Measurements from ENCODE around the gene AAMDC. TPM values are rescaled to one million over a fixed set of nuclear protein-coding genes. Genes with fewer than 3 reads are reported as not detected.
"Not testable (repeated sequence)": the region's sequence is repeated elsewhere in the genome, so short reads cannot be mapped to it uniquely, and the experiment has no call there.

AAMDC gene
- polyA plus RNA-seq, 3 donors, result 8.9 to 32.9 (median 28.1) TPM

GRCh38 chr11:77821349-77821851 is 456 bp downstream of the AAMDC start:
- Histone ChIP-seq H3K79me2 (ENCODE audit: insufficient read depth, low read length) (peaks cover 51% of the 10 kb centered on the region), H3K9ac (ENCODE audit: insufficient read depth, low read length, poor library complexity, severe bottlenecking) (peak overlapping the region; percentile 91), H3K4me2 (replicated peaks; ENCODE audit: extremely low read depth, low read length, poor library complexity, severe bottlenecking) (peak overlapping the region; percentile 99), H3K27me3 (ENCODE audit: control insufficient read depth in 2 of 2, insufficient read depth in 2 of 2, low read length in 2 of 2) (no peaks in the 10 kb centered on the region), H2AFZ (ENCODE audit: insufficient read depth, low read depth, low read length, poor library complexity, severe bottlenecking) (peak overlapping the region; percentile 97), H3K36me3 (replicated peaks in 1 of 2; ENCODE audit: control insufficient read depth in 1 of 2, insufficient read depth in 2 of 2, low read length in 2 of 2) (no peaks in the 10 kb centered on the region), H3K9me3 (replicated peaks in 1 of 2; ENCODE audit: control insufficient read depth in 1 of 2, insufficient read depth in 1 of 2, low read length in 2 of 2) (no peaks in the 10 kb centered on the region), H3K27ac (ENCODE audit: low read depth in 1 of 2, low read length in 2 of 2) (peak overlapping the region in 1 of 2 donors; percentile 85), H3K4me1 (ENCODE audit: control insufficient read depth in 1 of 2, insufficient read depth in 2 of 2, low read length in 2 of 2) (peaks cover 23 to 28% of the 10 kb centered on the region in 2 donors), H4K20me1 (ENCODE audit: insufficient read depth, low read length) (peaks cover 39% of the 10 kb centered on the region), H3K4me3 (replicated peaks in 1 of 3; ENCODE audit: low read depth in 2 of 3, low read length in 3 of 3) (peak overlapping the region; percentile 70 to 99 (median 96))
- Mint-ChIP-seq H3K27me3 (ENCODE audit: low read depth in 3 of 3) (peaks cover 0 to 1% (median 1%) of the 10 kb centered on the region in 3 donors), H3K36me3 (no peaks in the 10 kb centered on the region), H3K4me1 (peaks cover 31% of the 10 kb centered on the region), H3K27ac (peak overlapping the region; percentile 81 to 96 (median 91)), H3K4me3 (peak overlapping the region; percentile 99 to 100), H3K9me3 (no peaks in the 10 kb centered on the region)
- 0% methylated on average over 9 of the region's 16 CpGs for WGBS (ENCODE audit: insufficient coverage)
- intact Hi-C loops (cut with micrococcal nuclease), result loop anchor here (2.0 to 10.0 kb wide), 2 partner anchors 173 kb away; partner anchors contain the start of gene INTS4 (in 2 of the 2)
- no peak for TF ChIP-seq CTCF (IDR thresholded peaks at IDR 0.05)
- peak in 2 of 3 donors; percentile 2 to 5 for DNase-seq

- H3K4me2 ChIP-seq (replicated peaks; ENCODE audit: extremely low read depth, low read length, poor library complexity, severe bottlenecking), result peak overlapping the region; percentile 99
- H3K9me3 ChIP-seq (replicated peaks in 1 of 2; ENCODE audit: control insufficient read depth in 1 of 2, insufficient read depth in 1 of 2, low read length in 2 of 2); H3K4me3 Mint-ChIP-seq; H3K4me3 ChIP-seq (replicated peaks in 1 of 3; ENCODE audit: low read depth in 2 of 3, low read length in 3 of 3); H3K27me3 Mint-ChIP-seq (ENCODE audit: low read depth in 3 of 3); H2AFZ ChIP-seq (ENCODE audit: insufficient read depth, low read depth, low read length, poor library complexity, severe bottlenecking); H3K27ac Mint-ChIP-seq; H3K27me3 ChIP-seq (ENCODE audit: control insufficient read depth in 2 of 2, insufficient read depth in 2 of 2, low read length in 2 of 2); H3K27ac ChIP-seq (ENCODE audit: low read depth in 1 of 2, low read length in 2 of 2); H3K9ac ChIP-seq (ENCODE audit: insufficient read depth, low read length, poor library complexity, severe bottlenecking); H3K9me3 Mint-ChIP-seq; H3K36me3 Mint-ChIP-seq; DNase-seq; H3K36me3 ChIP-seq (replicated peaks in 1 of 2; ENCODE audit: control insufficient read depth in 1 of 2, insufficient read depth in 2 of 2, low read length in 2 of 2): not testable (repeated sequence)
- intact Hi-C loops (cut with micrococcal nuclease), result loop anchor here in 1 of 2 donors (10.0 kb wide), 1 partner anchor 173 kb away; the partner anchor contains the start of gene INTS4
- H4K20me1 ChIP-seq (ENCODE audit: insufficient read depth, low read length), result peaks cover 32% of the 10 kb centered on the region
- 90% methylated on average over 4 of the region's 13 CpGs for WGBS (ENCODE audit: insufficient coverage)
- peaks cover 23 to 28% of the 10 kb centered on the region in 2 donors for H3K4me1 ChIP-seq (ENCODE audit: control insufficient read depth in 1 of 2, insufficient read depth in 2 of 2, low read length in 2 of 2)
- peaks cover 44% of the 10 kb centered on the region for H3K79me2 ChIP-seq (ENCODE audit: insufficient read depth, low read length)
- peaks cover 29% of the 10 kb centered on the region for H3K4me1 Mint-ChIP-seq
Observed at GRCh38 chr11:77822126-77822525, 1.2 kb downstream of the AAMDC start.
